Kidney (tissue), 14 donors: ENCODE data around the gene SPTB. TPM values are rescaled to one million over a fixed set of nuclear protein-coding genes. Genes with fewer than 3 reads are reported as not detected.

Experiments used
- DNase-seq, 5 donors: peaks; one replicate each; pipeline ENCODE4 v3.0.0-alpha.2; 2013 to 2020
- FAIRE-seq: peaks from 2 replicates; lab custom pipeline; 2012; peaks lifted over from hg19 to GRCh38; lab: Jason Lieb, UNC
- H3K27ac ChIP-seq, 2 donors: one replicate each; pipeline ENCODE4 v1.7.0; 2013; ENCODE audit warnings: low read depth in 2 of 2, low read length in 2 of 2, inconsistent platforms in 1 of 2
- H3K27me3 ChIP-seq: one replicate; pipeline ENCODE4 v1.7.1; 2013; ENCODE audit warnings: low read length, inconsistent platforms; ENCODE audit not compliant: control insufficient read depth, insufficient read depth
- H3K36me3 ChIP-seq, 3 donors: one replicate each; pipeline versions ENCODE4 v1.7.0 to v1.7.1; 2013; ENCODE audit warnings: low read length in 3 of 3, control low read depth in 1 of 3, inconsistent platforms in 1 of 3; ENCODE audit not compliant: insufficient read depth in 3 of 3, control insufficient read depth in 2 of 3
- H3K4me1 ChIP-seq, 3 donors: one replicate each; pipeline versions ENCODE4 v1.7.0 to v1.7.1; 2013; ENCODE audit warnings: low read length in 3 of 3, inconsistent platforms in 1 of 3, low read depth in 1 of 3; ENCODE audit not compliant: control insufficient read depth in 2 of 3, insufficient read depth in 2 of 3
- H3K4me3 ChIP-seq, 3 donors: one replicate each; pipeline versions ENCODE4 v1.7.0 to v1.8.1; 2013; ENCODE audit warnings: low read length in 3 of 3, control low read depth in 1 of 3, inconsistent platforms in 1 of 3
- H3K9ac ChIP-seq, 3 donors: one replicate each; pipeline versions ENCODE4 v1.7.0 to v1.7.1; 2013; ENCODE audit warnings: low read length in 3 of 3, control low read depth in 1 of 3, inconsistent platforms in 1 of 3
- H3K9me3 ChIP-seq, 3 donors: one replicate each; pipeline versions ENCODE4 v1.7.0 to v1.7.1; 2013; ENCODE audit warnings: low read length in 3 of 3, control low read depth in 1 of 3, inconsistent platforms in 1 of 3; ENCODE audit not compliant: control insufficient read depth in 2 of 3, insufficient read depth in 1 of 3
- intact Hi-C: fragments of 100-400 bp; cut with DNase I; formaldehyde crosslinking; loops from one replicate; pipeline ENCODE4 v1.11.1; 2022
- polyA plus RNA-seq: library from polyadenylated mRNA; stranded (reverse); fragments of 350-450 nt; fragmentation: Illumina TruSeq; extraction: RNeasy Lipid Tissue Mini Kit (QIAGEN cat#74804); gene quantifications from one replicate; pipeline ENCODE4 v1.2.3, GENCODE V29; 2014; ENCODE audit warnings: low read depth, low replicate concordance; ENCODE audit not compliant: insufficient read depth
- total RNA-seq: library from RNA; stranded (reverse); fragmentation: NEBNext Ultra II Directional; extraction: Animal tissue kit (Norgen Biotek cat#: 25700); gene quantifications from one replicate; pipeline ENCODE4 v1.2.1, GENCODE V29; 2021
- TF ChIP-seq, protein P1 (sequence below): IDR thresholded peaks from 3 replicates; pipeline ENCODE4 v1.5.1; 2012; ENCODE audit warnings: mild to moderate bottlenecking, moderate library complexity, borderline replicate concordance; ENCODE audit not compliant: insufficient read depth; ENCODE audit errors: extremely low read depth
- donor health status: control.
- donor health status: control.
- donor health status: control.
- donor health status: control.
- donor health status: control.
- donor health status: DM: yes; HTN: yes; CAD: no.
- donor health status: Normal renal cell carcinoma (clear cell type).

Gene SPTB
- total and polyA plus RNA-seq, 2 donors from 2014 or later = 1.7 to 2.2 TPM

DNA sequence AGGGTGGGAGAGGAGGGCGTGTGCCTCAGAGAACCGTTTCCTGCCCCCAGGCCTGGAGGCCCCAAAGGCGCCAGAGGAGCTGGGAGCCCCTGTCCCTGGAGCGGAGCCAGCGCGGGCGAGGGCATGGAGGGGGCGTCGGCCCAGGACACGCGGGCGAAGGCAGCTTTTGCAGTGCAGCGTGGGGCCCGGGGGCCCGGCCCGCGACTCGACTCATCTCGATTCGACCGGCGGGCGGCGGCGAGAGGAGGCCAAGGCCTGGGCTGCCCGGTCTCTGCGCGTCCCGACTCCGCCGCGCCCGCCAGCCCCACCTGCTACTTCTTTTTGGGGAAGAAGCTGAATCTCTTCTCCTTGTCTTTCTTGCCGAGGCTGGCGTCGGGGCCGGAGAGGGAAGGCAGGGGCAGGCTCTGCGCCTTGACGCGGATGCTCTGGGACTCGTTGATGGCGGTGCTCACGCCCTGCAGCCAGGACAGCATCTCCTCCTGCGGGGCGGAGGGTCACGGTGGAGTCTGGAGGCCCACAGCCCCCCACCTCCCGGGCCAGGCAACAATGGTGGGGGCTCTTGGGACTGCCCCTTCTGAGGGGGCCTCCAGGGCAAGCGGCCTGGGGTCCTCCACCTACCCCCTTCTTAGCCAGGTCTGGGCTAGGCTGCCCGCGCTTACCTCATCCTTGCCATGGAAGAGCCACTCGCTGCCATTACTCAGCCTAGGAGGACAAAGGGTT lies 130.6 kb downstream of the SPTB start:
- Histone ChIP-seq H3K4me1 (peaks cover 0 to 26% (median 25%) of the 10 kb centered on the region in 3 donors), H3K4me3 (no peak overlapping the region), H3K27me3 (no peaks in the 10 kb centered on the region), H3K36me3 (peaks cover under 1 to 21% (median 6%) of the 10 kb centered on the region in 3 donors), H3K9me3 (no peaks in the 10 kb centered on the region), H3K27ac (no peak overlapping the region), H3K9ac (no peak overlapping the region)
- TF ChIP-seq, protein P1, sequence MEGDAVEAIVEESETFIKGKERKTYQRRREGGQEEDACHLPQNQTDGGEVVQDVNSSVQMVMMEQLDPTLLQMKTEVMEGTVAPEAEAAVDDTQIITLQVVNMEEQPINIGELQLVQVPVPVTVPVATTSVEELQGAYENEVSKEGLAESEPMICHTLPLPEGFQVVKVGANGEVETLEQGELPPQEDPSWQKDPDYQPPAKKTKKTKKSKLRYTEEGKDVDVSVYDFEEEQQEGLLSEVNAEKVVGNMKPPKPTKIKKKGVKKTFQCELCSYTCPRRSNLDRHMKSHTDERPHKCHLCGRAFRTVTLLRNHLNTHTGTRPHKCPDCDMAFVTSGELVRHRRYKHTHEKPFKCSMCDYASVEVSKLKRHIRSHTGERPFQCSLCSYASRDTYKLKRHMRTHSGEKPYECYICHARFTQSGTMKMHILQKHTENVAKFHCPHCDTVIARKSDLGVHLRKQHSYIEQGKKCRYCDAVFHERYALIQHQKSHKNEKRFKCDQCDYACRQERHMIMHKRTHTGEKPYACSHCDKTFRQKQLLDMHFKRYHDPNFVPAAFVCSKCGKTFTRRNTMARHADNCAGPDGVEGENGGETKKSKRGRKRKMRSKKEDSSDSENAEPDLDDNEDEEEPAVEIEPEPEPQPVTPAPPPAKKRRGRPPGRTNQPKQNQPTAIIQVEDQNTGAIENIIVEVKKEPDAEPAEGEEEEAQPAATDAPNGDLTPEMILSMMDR = no peak
- intact Hi-C loops = no loop called here
- no peak for DNase-seq
- no peak for FAIRE-seq

DNA sequence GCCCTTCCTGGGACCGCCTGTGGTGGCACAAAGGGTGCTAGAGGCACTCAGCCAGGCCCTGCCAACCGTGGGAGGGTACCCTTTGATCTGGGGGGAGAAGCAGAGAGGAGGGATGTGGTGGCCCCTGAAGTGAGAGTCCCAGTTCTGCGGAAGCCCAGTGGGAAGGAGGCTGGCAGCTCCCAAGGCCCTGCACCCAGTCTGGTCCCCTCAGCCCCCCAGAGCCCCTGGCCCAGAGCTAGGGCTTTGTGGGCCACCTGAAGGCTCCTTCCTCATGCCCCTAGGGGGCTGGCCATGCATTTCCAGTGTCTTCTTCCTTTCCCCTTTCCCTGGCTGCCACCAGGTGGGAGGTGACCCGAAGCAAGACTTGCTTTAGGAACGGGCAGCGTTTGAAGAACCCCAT lies 131.2 kb downstream of the SPTB start:
- H3K9me3 ChIP-seq = no peaks in the 10 kb centered on the region
- H3K4me3 ChIP-seq = no peak overlapping the region
- H3K27ac ChIP-seq = no peak overlapping the region
- intact Hi-C loops = no loop called here
- TF ChIP-seq, protein P1 = no peak
- DNase-seq = no peak
- H3K4me1 ChIP-seq = peaks cover 0 to 26% (median 25%) of the 10 kb centered on the region in 3 donors
- no peak overlapping the region for H3K9ac ChIP-seq
- no peaks in the 10 kb centered on the region for H3K27me3 ChIP-seq
- H3K36me3 ChIP-seq = peaks cover 6 to 27% (median 8%) of the 10 kb centered on the region in 3 donors
- FAIRE-seq = no peak

DNA sequence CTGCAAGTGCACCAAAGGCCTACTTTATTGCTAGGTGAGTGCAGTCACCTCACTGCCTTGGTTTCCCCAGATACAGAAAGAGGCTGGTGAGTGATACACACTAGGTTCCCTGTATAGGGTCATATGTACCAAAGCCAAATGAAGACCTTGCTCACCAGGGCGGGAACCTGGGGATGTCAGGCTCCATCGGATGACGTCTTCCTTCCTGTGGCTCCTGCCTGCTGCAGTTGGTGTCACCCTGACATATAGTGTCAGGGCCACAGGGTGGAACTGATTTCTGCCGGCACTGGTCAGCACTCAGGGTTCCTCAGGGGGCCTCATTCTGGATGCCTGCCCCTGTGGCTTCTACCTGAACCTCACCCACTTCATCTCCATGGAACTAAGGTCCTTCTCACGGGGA lies 132.4 kb downstream of the SPTB start:
- Histone ChIP-seq H3K9ac (no peak overlapping the region), H3K36me3 (peaks cover 8 to 34% (median 15%) of the 10 kb centered on the region in 3 donors), H3K27me3 (no peaks in the 10 kb centered on the region), H3K27ac (no peak overlapping the region), H3K4me3 (no peak overlapping the region), H3K9me3 (no peaks in the 10 kb centered on the region), H3K4me1 (peaks cover 0 to 26% (median 25%) of the 10 kb centered on the region in 3 donors)
- TF ChIP-seq, protein P1 = no peak
- FAIRE-seq (no peak), DNase-seq (no peak)
- intact Hi-C loops = no loop called here
